ENCODE data around the gene UCK2. TPM values are rescaled to one million over a fixed set of nuclear protein-coding genes. Genes with fewer than 3 reads are reported as not detected.
A peak's percentile ranks its signal among the peaks of the same experiment; 100 is the strongest.

UCK2 gene
- total and polyA plus RNA-seq, 9 of the 15 experiments (the other 6 are each of a cell fraction or from before 2014, with no cell fraction given) = 71.6 to 145 (median 95.8) TPM

DNA sequence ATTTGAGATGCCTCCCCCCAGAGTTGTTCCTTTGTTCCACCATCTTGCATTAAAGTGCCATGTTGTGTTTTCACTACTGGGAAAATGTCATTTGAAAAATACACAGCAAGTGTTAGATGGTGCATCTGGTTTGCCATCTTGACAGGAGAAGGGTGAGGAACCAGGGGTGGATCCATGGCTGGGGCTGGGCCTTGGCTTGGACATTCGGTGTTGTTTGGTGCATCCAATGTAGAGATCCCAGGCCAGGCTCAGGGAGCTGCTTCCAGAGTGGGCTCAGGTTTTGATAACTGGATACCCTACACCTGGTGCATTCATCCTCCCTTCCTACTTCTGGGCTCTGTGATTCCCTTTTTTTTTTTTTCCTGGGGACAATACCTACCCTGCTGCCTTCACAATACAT, 103.5 kb downstream of the UCK2 start (continued):
- TF ChIP-seq PREB (CRISPR knock-in tag; IDR thresholded peaks at IDR 0.05) = no peak

DNA sequence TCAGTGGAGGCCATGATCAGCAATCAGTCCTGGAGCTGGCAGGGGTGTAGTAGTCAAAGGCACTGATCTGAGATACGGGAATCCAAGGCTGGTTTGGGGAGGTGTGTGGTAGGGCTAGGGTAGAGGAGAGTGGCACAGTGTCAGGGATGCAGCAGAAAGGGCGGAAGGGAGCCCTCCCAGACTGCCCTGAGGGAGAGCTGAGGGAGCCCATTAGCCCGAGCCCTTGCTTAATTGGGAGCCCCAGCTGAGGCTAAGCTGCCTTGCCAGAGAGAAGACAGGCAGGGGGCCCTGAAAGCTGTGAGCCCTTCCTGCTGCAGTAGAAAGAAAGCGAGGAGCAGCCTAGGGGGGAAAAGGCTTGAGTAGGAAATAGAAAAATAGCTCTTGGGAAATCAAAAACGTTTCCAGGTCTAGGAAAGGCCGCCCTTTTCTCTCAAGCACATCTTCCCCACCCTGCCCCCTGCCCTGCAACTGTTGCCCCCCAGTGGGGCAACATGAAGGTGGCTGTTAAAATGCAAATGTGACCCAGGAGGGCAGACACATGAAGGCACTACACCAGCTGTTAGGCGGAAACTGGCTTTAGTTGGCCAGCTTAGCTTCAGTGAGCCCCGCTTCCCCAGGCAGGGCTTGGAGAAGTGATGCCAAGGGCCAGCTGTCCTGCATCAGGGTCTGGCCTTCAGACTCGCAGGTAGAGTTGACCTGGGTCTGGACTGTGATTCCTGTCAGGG, 106.2 kb downstream of the UCK2 start:
- Histone ChIP-seq H2AFZ (ENCODE audit: low read depth, low read length) (no peak overlapping the region), H3K79me2 (ENCODE audit: control insufficient read depth, insufficient read depth, low read length) (no peaks in the 10 kb centered on the region), H3K36me3 (ENCODE audit: control insufficient read depth, insufficient read depth, low read length) (no peaks in the 10 kb centered on the region), H4K20me1 (replicated peaks; ENCODE audit: control insufficient read depth, insufficient read depth, low read length) (no peaks in the 10 kb centered on the region), H3K9ac (ENCODE audit: insufficient read depth in 1 of 2, low read depth in 2 of 2, low read length in 2 of 2) (peak overlapping the region in 1 of 2 experiments; percentile 46; a peak in 1 of 4 replicates), H3K27me3 (ENCODE audit: control insufficient read depth in 2 of 2, insufficient read depth in 2 of 2, low read length in 2 of 2) (peaks cover 23 to 29% of the 10 kb centered on the region in 2 experiments; a peak in 4 of 5 replicates), H3K4me2 (ENCODE audit: insufficient read depth, low read length) (no peak overlapping the region), H3K9me1 (ENCODE audit: control insufficient read depth, insufficient read depth, low read length) (peaks cover 3% of the 10 kb centered on the region), H3K9me3 (replicated peaks; ENCODE audit: control insufficient read depth, insufficient read depth, low read depth, low read length) (no peaks in the 10 kb centered on the region), H3K4me1 (replicated peaks in 1 of 2; ENCODE audit: control insufficient read depth in 2 of 2, insufficient read depth in 2 of 2, low read length in 2 of 2) (no peaks in the 10 kb centered on the region), H3K27ac (ENCODE audit: extremely low read depth, low read depth, low read length) (no peak overlapping the region), H3K4me3 (no peak overlapping the region)
- no TSS peak for BruUV-seq (replicated peaks)
- ATAC-seq (no peak), DNase-seq (ENCODE audit: extremely low read depth in 1 of 4, low spot score in 3 of 4) (no peak), FAIRE-seq (no peak)
- POLR2A ChIA-PET = interaction anchor here (0.6 to 2.0 kb wide), 3 partner anchors 9 to 1278 kb away, joined by 3 to 8 read pairs (median 3); no protein-coding TSS in a partner anchor
- 10% methylated on average over 9 of the region's 9 CpGs for WGBS (ENCODE audit: insufficient coverage, low coverage, missing lambda C conversion rate)
- in situ Hi-C loops (cut with MboI) = no loop called here
- intact Hi-C loops (cut with micrococcal nuclease) = no loop called here
- CTCF ChIA-PET (ENCODE audit: low intra/inter-chr PET ratio) = no interaction called here
- TF ChIP-seq ZNF184 (CRISPR knock-in tag; IDR thresholded peaks at IDR 0.05) (no peak), ZC3H4 (CRISPR knock-in tag; IDR thresholded peaks at IDR 0.05; ENCODE audit: borderline replicate concordance) (no peak), SNIP1 (IDR thresholded peaks at IDR 0.05; ENCODE audit: low read depth) (no peak), TAF1 (IDR thresholded peaks at IDR 0.05; ENCODE audit: control insufficient read depth, extremely low read depth, insufficient read depth, low read length, severe bottlenecking) (no peak), HLTF (IDR thresholded peaks at IDR 0.05) (no peak), MEF2A (IDR thresholded peaks at IDR 0.05; ENCODE audit: control insufficient read depth, low read depth, low read length) (no peak), BCOR (IDR thresholded peaks at IDR 0.05) (no peak)
- TF ChIP-seq, protein P1, sequence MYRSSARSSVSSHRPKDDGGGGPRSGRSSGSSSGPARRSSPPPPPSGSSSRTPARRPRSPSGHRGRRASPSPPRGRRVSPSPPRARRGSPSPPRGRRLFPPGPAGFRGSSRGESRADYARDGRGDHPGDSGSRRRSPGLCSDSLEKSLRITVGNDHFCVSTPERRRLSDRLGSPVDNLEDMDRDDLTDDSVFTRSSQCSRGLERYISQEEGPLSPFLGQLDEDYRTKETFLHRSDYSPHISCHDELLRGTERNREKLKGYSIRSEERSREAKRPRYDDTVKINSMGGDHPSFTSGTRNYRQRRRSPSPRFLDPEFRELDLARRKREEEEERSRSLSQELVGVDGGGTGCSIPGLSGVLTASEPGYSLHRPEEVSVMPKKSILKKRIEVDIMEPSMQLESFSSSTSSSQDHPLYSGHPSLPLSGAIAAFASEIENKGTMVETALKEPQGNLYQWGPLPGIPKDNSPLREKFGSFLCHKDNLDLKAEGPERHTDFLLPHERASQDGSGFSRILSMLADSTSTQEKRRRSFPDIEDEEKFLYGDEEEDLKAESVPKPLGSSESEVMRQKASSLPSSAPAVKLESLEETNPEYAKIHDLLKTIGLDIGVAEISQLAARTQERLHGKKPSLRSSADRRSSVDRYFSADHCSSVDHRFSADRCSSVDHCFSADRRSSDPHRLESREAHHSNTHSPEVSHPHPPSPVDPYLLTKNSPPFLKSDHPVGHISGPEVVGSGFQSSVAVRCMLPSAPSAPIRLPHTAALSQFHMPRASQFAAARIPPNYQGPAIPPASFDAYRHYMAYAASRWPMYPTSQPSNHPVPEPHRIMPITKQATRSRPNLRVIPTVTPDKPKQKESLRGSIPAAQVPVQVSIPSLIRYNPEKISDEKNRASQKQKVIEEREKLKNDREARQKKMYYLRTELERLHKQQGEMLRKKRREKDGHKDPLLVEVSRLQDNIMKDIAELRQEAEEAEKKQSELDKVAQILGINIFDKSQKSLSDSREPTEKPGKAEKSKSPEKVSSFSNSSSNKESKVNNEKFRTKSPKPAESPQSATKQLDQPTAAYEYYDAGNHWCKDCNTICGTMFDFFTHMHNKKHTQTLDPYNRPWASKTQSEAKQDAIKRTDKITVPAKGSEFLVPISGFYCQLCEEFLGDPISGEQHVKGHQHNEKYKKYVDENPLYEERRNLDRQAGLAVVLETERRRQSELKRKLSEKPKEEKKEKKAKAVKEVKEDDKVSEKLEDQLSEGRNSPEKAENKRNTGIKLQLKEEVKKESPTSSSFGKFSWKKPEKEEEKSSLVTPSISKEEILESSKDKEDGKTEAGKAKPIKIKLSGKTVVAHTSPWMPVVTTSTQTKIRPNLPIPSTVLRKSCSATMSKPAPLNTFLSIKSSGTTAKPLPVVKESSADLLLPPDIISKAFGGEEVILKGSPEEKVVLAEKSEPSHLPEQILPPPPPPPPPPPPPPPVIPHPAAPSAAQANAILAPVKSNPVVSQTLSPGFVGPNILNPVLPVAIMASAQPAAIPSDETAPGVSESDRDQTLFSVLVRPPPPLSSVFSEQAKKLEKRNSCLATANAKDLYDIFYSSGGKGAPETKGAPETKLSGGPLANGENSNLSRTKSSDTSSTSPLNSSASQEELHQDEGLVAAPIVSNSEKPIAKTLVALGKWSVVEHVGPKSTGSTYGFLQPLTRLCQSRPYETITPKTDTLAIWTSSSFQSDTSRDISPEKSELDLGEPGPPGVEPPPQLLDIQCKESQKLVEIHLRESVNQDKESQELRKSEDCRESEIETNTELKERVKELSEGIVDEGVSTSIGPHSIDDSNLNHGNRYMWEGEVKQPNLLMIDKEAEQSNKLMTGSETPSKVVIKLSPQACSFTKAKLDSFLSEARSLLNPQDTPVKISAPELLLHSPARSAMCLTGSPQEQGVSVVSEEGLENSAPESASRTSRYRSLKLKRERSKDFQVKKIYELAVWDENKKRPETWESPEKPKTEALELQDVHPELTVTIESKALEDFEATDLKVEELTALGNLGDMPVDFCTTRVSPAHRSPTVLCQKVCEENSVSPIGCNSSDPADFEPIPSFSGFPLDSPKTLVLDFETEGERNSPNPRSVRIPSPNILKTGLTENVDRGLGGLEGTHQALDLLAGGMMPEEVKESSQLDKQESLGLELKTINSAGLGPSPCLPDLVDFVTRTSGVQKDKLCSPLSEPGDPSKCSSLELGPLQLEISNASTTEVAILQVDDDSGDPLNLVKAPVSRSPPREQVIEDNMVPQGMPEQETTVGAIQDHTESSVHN (IDR thresholded peaks at IDR 0.05; ENCODE audit: borderline replicate concordance in 1 of 2, low read depth in 1 of 2) = no peak

Data from K562 (cell line).